HG03064 (cell line): ENCODE results near the gene NLRP9.

ENCODE experiments used
- ATAC-seq: cut with Tn5 transposase; IDR thresholded peaks from one replicate; pipeline ENCODE4 v1.9.1; 2021; ENCODE audit warnings: low read depth; ENCODE audit not compliant: unreplicated experiment

The NLRP9 gene

DNA sequence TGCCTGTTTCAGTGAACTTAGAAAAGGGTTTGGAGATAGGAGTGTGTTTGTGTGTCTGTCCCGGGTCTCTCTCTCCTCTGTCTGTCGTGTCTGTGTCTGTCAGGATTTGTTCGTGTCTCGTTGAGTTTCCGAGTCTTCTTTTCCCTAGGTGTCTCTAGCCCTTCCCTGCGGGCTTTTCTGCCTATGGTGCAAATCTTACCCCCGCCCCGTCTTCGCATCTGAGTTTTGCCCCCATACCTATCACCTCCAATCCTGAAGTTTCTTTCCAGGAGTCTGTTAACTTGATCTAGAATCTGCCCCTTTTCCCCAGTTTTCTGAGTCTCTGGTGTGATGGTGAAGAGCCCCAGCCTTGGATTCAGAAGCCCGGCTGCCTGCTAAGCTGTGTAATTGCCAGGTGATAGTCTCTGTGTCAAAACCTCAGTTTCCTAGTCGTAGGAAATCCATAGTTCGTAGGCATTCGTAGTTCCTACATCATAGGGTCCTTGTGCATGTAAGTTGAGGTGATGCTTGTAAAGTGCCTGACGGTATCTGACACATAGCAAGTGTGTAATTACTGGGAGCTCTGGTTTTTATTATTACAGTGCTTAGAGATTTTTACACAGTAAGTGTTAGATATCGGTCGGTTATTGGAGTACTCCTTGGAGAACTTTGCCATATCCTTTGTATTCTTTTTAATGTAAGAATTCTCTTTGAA is 62.4 kb downstream of the NLRP9 start:
- no peak for ATAC-seq

DNA sequence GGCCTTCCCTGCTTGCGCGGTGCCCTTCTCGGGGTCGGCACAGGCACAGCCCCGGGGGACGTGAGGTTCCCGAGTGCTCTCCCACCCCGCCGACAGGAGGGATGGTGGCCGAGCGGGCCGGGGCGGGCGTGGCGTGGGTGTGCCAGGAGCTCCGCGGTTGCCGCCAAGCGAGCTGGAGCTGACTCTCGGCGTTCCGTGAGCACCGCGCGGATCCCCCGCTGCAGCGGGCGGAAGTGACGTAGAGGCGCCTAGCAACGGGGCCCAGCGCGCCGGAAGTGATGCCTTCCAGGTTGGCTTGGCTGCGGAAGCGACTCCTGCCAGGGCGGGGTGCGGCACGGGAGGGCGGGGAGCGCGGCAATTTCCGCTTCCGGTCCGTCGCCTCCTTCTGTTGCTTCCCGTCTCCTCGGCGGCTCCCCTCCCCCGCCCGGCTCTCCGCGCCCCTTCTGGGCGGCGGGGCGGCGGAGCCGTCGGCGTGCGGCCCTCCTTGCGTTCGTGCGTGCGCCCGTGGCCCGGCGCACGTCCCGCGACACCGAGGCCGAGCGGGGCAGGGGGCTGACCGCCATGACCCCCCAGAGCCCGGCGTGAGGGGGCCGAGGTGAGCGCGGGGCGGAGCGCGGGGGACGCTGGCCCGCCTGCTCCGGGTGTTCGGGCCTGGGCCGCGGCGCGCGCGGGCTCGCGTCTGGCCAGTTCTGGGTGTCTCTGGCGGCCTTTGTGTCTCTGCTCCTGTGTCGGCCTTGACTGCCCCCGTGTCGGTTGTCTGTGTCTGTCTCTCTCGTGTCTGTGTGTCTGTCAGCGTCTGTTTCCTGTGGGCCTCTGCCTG is 63.2 kb downstream of the NLRP9 start, which contains the start of gene EPN1:
Gene EPN1 (plus strand): TSS at position 386 of the 820 bp plus-strand sequence. CDS start 3,402 bp downstream, outside the sequence.
- peak; percentile 53 for ATAC-seq

DNA sequence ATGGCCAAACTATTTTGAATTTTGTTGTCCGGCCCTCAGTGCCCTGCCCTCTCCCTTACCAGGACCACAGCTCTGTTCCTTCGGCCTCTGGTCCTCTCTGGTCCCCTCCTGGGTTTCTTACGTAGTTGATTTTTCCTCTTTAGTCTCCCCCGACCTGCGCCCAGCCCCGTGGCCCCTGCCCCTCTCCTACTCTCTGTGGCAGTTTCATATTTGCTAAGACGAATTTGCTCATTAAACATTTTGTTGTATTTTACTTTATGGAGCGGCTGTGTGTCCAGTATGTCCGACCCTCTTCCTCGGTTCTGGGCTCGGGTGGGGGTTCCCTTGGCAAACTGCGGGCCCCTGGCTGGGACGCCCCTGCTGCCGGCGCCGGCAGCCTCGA is 63.8 kb downstream of the NLRP9 start:
- peak; percentile 3 for ATAC-seq

DNA sequence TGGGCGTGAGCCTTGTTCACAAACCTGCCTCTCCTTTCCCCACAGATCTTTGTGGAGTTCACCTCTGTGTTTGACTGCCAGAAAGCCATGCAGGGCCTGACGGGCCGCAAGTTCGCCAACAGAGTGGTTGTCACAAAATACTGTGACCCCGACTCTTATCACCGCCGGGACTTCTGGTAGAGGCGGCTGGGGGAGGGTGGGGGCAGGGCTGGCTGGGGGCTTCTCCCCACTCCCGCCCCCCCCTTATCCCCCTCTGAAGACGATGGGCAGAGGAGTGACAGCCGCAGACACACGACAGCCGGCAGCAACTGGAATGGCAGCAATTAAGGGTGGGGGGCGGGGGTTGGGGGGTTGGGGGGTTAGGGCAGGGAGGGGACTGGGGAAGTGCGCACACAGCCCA is 64.3 kb downstream of the NLRP9 start:
- no peak for ATAC-seq

DNA sequence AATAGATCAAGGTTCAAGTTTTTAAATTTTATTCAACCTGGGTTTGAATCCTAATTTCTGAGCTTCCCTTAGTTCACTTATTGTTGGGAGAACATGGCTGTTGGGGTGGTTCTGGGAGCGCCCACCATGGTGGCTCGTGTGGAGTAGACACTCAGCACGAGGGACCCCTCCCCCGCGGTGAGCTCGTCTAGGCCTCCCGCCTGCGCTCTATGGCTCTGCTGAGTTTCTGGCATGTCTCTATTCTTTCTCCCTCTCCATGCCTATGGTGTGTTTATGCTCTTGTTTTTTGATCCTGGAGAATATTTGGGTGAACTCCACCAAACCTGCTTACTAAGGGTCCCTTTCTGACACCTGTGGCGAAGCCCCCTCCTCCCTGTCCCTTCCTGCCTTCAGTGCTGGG is 64.7 kb downstream of the NLRP9 start:
- no peak for ATAC-seq

DNA sequence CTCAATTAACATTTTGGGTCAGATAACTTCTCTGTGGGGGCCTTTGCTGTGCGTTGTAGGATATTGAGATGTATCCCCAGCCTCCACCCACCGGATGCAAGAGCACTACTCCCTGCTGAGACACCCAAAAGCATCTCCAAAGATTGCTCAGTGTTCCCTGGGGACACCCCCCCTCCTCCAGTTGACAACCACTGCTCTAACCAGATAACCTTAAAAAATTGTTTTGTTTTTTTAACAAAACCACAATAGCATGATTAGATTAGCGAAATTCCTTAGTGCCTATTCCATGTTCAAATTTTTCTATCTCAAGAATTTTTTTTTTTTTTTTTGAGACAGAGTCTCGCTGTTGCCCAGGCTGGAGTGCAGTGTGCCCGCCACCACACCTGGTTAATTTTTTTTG is 65.8 kb downstream of the NLRP9 start:
- ATAC-seq, result no peak

DNA sequence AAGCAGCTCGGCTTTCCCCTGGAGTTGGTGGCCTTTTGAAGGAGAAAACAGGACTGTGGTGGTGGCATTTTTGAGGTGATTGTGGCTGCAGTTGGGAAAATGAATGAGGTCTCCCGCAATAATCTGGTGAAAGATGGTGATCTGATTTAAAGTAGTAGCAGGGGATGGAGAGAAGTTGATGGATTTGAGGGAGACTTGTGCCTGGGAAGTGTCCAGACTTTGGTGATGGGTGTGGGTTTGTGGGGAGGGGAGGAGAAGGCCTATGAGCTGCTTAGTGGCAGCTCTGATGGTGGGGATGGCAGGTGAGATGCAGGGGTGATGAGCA is 67.2 kb downstream of the NLRP9 start:
- ATAC-seq, result no peak

DNA sequence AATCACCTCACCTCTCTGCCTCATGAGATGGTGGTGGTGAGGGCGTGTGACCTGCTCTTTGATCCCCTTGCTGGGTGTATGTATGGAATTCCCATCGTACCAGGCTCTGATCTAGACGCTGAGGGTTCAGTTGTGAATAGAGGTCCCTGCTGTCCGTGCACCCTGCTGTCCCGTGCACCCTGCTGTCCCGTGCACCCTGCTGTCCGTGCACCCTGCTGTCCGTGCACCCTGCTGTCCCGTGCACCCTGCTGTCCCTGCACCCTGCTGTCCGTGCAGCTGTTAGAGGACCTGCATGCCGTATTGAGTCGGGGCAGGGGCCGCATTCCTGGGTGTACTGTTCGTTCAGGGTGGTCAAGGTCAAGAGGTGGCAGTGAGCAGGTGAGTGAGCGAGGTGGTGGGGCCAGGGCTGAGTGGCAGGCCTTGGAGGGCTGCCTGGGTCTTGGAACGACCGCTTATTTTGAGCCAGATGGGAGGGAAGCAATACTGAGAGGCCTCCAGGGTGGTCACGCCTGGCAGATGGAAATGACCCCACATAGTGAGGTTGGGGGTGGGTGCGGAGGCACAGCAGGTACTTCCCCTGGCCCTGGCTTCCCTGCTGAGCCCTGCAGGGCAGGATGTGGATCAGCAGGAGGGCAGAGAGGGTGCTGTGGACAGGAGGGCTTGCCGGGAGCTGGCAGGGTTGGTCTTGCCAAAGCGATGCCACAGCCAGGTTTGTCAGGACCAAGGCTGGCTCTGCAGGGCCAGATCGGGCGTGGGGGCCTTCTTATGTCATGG is 67.7 kb downstream of the NLRP9 start:
- no peak for ATAC-seq

DNA sequence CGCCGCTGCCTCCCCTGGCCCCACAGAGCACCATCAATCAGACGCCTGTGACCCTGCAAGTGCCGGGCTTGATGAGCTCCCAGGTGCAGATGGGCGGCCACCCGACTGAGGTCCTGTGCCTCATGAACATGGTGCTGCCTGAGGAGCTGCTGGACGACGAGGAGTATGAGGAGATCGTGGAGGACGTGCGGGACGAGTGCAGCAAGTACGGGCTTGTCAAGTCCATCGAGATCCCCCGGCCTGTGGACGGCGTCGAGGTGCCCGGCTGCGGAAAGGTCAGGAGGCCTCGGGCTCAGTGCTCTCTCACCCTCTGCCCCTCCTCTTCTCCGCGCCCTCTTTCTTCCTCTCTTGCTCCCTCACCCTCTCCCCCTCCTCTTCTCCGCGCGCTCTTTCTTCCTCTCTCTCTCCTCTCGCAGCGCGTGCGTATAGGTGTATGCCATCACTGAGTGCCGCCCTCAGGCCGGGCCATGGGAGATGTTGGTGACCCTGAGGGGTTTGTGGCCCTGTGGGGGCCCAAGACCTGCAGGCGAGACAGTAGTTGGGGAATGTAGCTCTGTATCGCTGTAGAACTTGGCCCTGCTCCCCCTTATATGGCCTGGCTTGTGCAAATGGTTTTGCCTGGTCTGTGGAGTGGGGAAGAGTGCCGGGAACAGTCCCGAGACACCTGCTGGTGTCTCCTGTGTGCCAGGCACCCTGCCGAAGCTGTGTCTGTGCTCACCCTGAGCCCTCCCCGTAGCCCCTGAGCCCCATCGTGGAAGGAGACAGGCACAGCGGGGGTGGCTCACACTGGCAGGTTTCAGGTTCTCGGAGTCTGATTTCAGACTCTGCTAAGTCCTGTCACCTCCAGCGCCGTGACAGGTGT is 68.6 kb downstream of the NLRP9 start:
- ATAC-seq, result no peak

DNA sequence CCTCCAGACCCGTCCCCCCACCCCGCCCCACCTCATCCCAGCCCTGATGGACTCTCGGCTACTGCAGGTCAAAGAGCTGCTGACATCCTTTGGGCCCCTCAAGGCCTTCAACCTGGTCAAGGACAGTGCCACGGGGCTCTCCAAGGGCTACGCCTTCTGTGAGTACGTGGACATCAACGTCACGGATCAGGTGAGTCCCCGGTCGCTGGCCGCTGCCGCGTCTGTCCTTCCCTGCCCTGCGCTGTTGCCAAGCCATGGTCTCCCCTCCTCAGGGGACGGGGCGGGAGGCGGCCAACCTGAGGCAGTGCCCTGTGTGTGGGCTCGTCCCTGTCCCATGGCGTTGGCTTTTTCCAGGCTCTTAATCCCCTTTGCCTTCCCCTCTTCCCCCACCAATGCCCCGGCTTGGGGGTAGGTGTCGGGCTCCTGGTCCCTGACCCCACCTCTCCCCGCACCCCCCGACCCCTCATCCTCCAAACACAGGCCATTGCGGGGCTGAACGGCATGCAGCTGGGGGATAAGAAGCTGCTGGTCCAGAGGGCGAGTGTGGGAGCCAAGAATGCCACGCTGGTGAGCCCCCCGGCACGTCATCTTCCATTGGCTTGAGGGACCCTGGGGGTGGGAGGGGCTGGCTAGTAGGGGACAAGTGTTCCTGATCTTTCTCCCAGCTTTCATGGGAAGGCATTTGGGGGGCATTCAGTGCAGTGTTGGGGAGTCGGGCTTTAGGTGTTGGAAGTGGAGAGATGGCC is 69.4 kb downstream of the NLRP9 start:
- no peak for ATAC-seq

DNA sequence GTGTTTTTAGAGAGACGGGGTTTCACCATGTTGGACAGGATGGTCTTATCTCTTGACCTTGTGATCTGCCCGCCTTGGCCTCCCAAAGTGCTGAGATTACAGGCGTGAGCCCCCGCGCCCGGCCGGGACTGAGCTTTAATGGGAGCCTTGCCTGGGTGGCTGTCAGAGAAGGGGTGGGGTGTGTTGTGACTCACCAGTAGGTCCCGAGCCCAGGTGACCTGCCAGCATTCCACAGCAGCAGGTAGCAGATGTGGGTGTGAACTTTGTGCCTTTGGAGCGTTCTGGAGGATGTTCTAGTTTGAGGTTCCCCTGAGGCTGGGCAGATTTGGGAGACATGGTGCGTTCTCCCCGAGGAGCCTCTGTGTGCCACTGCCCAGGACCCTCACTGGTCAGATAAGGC is 70.2 kb downstream of the NLRP9 start:
- no peak for ATAC-seq

DNA sequence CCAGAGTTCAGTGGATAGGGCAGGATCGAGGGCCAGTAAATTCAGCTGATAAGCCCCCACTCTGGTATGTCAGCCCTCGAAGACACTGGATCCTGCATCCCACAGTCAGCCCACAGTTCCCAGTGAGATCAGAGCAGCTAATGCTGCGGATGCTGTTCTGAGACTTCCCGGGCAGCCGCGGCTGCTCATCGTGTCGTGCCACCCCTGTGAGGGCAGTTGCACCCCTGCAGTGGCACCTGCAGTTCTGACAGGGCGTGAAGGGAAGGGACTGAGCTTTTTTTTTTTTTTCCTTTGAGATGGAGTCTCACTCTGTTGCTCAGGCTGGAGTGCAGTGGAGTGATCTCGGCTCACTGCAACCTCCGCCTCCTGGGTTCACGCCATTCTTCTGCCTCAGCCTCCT is 70.7 kb downstream of the NLRP9 start:
- ATAC-seq, result no peak

DNA sequence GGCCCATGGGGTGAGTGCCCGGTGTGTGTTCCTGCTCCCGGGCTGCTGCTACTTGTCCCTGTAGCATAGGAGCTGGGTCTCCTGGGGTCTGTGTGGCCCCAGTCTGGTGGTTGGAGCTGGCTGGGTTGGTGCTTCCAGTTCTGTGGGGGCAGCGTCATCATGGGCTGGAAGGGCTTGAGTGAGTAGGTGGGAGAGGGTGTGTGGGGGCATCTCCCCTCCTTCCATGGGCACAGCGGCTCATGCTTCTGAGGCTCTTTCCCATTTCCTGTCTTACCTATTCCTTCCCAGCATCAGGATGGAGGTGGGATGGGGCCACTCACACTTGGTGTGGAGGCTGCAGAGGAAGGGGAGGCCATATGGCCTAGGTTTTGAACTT is 71.2 kb downstream of the NLRP9 start:
- ATAC-seq, result no peak

DNA sequence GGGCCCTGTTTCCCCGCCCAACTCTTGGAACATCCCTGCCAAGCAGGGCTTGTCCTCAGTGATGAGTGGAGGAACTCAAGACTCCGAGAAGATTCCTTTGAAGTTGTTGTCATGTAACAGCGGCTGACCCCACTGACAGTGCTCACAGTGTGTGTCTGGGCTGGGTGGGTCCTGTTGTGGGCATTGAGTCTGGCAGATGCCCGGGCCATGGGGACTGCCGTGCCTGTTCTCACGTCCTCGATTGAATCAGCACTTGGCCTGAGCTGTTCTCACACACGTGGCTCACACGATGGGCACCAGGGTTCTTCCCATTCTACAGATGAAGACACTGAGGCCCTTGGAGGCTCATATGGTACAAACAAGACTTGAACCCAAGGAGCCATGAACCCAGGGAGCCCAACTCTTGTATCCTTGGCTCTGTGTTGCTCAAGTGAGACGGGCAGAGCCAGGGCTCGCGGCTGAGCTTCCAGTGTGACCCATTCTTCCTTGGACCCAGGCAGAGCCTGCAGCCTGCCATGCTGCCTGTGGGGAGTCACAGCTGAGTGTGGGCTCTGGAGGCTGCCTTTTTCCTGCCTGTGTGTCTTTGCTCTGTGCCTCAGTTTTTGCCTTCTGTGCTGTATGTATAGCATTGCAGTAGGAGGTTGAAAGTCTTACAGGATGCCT is 71.7 kb downstream of the NLRP9 start:
- no peak for ATAC-seq

DNA sequence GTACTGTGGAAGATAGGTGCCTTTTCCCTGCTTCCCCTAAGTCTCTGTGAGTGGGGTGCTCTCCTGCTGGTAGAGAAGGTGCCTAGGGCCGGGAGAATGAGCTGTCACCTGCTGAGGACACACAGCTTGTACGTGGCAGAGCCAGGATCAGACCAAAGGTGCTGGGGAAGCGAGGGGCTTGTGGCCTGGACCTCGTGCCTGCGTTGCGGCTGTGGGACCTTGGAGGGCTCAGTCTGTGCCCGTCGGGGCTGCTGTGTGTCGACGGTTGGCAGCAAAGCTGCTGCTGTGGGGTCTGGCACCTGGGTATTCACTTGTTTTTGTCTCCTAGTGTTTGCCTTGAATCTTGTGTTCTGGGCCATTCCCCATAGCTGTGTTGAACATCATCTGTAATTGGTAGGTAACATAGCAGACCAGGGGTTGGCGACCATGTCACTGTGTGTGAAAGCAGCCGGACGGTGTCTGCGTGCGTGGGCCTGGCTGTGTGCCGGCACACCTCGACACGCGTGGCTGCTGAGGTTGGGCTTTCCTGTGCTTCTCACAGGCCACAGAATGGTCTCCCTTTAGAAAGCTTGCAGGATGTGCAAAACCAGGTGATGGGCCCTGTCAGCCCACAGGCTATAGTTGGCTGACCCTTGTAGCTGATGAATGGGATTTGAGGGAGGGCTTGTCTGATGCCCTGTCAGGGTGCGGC is 74.2 kb downstream of the NLRP9 start:
- no peak for ATAC-seq

DNA sequence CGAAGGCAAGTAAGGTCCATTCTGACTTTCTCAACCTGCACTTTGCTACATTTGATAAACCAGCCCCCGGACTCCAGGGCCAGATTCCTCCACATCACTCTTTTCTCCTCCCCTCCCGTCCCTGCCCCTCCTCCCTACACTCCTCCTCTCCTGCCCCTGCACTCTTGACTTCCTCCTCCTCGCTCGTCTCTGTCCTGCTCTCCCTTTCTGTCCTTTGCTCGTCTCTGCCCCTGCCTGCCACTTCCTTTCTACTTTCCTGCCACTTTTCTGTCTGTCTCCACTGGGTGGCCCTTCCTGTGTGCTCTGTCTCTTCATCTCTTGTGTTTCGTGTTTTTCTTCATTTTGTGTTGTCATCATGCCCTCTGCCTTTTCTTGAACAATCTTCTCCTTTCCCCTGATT is 76.4 kb downstream of the NLRP9 start:
- ATAC-seq, result no peak

DNA sequence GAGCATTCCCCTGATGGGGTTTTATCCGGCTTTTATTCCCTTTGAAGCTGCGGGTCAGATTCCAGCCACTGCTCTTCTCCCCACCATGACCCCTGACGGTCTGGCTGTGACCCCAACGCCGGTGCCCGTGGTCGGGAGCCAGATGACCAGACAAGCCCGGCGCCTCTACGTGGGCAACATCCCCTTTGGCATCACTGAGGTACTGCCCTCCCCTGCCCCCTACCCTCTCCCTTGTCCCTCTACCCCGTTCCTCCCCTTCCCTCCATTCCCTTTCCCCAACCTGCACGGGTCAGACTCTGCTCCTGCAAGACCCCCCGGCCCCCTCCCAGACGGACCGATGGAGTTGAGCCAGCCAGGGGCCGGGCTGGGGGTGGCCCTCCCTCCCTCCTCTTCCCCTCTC is 77.2 kb downstream of the NLRP9 start:
- ATAC-seq, result no peak

DNA sequence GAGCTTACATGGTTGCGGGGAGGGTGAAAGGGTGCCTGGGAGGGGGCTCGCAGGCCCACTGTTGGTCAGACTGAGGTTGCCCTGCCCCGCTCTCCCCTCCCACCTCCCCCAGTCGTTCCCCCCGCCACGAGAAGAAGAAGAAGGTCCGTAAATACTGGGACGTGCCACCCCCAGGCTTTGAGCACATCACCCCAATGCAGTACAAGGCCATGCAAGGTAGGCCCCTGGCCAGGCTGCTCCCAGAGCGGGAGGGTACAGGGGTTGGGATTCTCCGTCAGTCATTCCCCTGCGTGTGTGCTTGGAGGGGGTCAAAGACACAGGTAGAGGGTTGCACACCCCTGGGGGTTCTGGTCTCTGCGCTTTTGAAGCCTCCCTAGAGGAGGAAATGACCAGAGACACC is 77.8 kb downstream of the NLRP9 start:
- no peak for ATAC-seq

DNA sequence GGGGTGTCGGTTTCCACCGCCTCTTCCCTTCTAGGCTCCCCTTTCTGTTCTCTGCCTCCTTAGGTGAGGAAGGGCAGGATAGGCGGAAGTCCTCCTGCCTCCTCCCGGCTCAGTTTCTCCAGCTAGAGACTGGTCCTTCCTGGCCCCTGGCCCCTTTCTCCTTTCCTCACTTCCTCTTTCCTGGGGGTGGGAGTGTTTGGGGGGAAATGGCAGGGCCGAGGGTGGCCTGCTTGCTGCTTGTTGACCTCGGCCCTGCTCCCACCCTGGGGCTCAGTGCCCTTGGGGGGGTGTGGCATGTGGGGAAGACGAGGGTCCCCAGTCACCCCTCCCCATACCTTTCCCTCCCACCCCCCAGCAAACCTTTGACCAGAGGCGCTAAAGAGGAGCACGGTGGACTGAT is 78.4 kb downstream of the NLRP9 start:
- no peak for ATAC-seq
